SK-N-MC (cell line): ENCODE measurements around the gene FAM204A.

Experiments used
- DNase-seq: peaks from one replicate; pipeline ENCODE4 v3.0.0-alpha.2; 2011; ENCODE audit warnings: low read depth, low spot score
- H3K27ac ChIP-seq: fragments of 200-600 bp; sonication (generic); 2 replicates; pipeline ENCODE4 v1.5.1; 2016; ENCODE audit warnings: mixed run types
- H3K36me3 ChIP-seq: fragments of 200-600 bp; sonication (generic); 2 replicates; pipeline ENCODE4 v1.6.1; 2017; ENCODE audit warnings: antibody characterized with exemption, low read length, mixed read lengths; ENCODE audit not compliant: insufficient read depth
- H3K4me3 ChIP-seq: fragments of 200-600 bp; sonication (generic); 2 replicates; pipeline ENCODE4 v1.5.1; 2016
- H3K9ac ChIP-seq: fragments of 200-600 bp; sonication (generic); 2 replicates; pipeline ENCODE4 v1.8.0; 2017; ENCODE audit warnings: mixed run types, mixed read lengths; ENCODE audit not compliant: insufficient read length
- H3K9me3 ChIP-seq: fragments of 200-600 bp; sonication (generic); 2 replicates; pipeline ENCODE4 v1.6.1; 2017; ENCODE audit warnings: low read depth, mild to moderate bottlenecking, antibody characterized with exemption, low read length, moderate library complexity, mixed read lengths
- EZH2 ChIP-seq: fragments of 200-600 bp; sonication (generic); IDR thresholded peaks from one replicate; pipeline ENCODE4 v1.6.1; 2017; ENCODE audit warnings: antibody characterized with exemption
- FOXP2 ChIP-seq: optimal IDR thresholded peaks from 2 replicates; pipeline ENCODE3; 2011; ENCODE audit warnings: mild to moderate bottlenecking, moderate library complexity; ENCODE audit not compliant: insufficient read depth; ENCODE audit errors: extremely low read length, control extremely low read depth
- POLR2AphosphoS5 ChIP-seq: IDR thresholded peaks from 2 replicates; pipeline ENCODE4 v1.6.1; 2012; ENCODE audit warnings: mild to moderate bottlenecking, low read depth, low read length, borderline replicate concordance

FAM204A gene

GRCh38 chr10:118277871-118278270, 64.3 kb downstream of the FAM204A start:
- no peak overlapping the region for H3K27ac ChIP-seq
- H3K36me3 ChIP-seq = no peaks in the 10 kb centered on the region
- DNase-seq = no peak
- no peak overlapping the region for H3K4me3 ChIP-seq
- H3K9me3 ChIP-seq = no peaks in the 10 kb centered on the region
- no peak overlapping the region for H3K9ac ChIP-seq
- TF ChIP-seq FOXP2 (no peak), POLR2AphosphoS5 (no peak)

DNA sequence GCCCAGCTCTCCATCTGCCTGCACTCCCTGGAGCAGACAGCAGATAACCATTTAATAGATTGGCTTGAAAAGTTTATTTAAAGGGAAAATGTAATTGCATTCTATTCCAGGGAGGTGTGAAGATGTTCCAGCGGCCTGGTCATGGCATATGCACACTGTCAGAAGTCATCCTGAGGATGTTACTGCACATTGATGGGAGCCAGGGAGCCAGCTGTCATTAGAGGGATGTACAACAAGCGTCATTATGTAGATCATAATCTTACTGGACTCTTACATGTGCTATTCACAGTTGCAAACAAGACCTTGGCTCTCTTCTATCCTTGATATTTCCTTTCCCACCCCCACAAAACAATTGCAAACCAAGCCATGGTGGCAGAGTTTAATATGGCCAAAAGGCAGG, 65.4 kb downstream of the FAM204A start:
- TF ChIP-seq FOXP2 (no peak), POLR2AphosphoS5 (no peak), EZH2 (no peak)
- no peak for DNase-seq
- Histone ChIP-seq H3K4me3 (no peak overlapping the region), H3K9ac (no peak overlapping the region), H3K9me3 (no peaks in the 10 kb centered on the region), H3K36me3 (no peaks in the 10 kb centered on the region), H3K27ac (no peak overlapping the region)

- Histone ChIP-seq H3K9me3 (no peaks in the 10 kb centered on the region), H3K36me3 (no peaks in the 10 kb centered on the region), H3K9ac (no peak overlapping the region), H3K4me3 (no peak overlapping the region), H3K27ac (no peak overlapping the region)
- TF ChIP-seq EZH2 (no peak), POLR2AphosphoS5 (no peak), FOXP2 (no peak)
- DNase-seq = no peak
These were observed 65.9 kb downstream of the FAM204A start for GRCh38 chr10:118276204-118276603.

DNA sequence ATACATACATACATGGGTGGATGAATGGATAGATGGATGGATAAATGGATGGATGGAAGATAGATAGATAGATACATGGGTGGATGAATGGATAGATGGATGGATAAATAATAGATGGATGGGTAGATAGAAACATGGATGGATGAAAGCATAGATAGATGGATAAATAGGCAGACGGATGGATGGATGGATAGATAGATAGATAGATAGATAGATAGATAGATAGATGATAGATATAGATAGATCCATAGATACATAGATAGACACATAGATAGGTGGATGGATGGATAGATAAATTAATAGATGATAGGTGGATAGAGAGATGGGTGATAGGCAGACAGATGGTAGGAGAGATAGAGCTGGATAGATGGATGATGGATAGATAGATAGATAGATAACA, 68.5 kb downstream of the FAM204A start:
- no peaks in the 10 kb centered on the region for H3K36me3 ChIP-seq
- H3K9me3 ChIP-seq = no peaks in the 10 kb centered on the region
- H3K4me3 ChIP-seq = no peak overlapping the region
- DNase-seq = no peak
- no peak overlapping the region for H3K9ac ChIP-seq
- TF ChIP-seq EZH2 = no peak
- TF ChIP-seq FOXP2 = no peak
- TF ChIP-seq POLR2AphosphoS5 = no peak
- no peak overlapping the region for H3K27ac ChIP-seq

GRCh38 chr10:118272767-118273166, 69.4 kb downstream of the FAM204A start:
- TF ChIP-seq FOXP2 (no peak), EZH2 (no peak), POLR2AphosphoS5 (no peak)
- no peak overlapping the region for H3K4me3 ChIP-seq
- no peak overlapping the region for H3K27ac ChIP-seq
- no peak for DNase-seq
- H3K9ac ChIP-seq = no peak overlapping the region
- H3K9me3 ChIP-seq = no peaks in the 10 kb centered on the region
- no peaks in the 10 kb centered on the region for H3K36me3 ChIP-seq

DNA sequence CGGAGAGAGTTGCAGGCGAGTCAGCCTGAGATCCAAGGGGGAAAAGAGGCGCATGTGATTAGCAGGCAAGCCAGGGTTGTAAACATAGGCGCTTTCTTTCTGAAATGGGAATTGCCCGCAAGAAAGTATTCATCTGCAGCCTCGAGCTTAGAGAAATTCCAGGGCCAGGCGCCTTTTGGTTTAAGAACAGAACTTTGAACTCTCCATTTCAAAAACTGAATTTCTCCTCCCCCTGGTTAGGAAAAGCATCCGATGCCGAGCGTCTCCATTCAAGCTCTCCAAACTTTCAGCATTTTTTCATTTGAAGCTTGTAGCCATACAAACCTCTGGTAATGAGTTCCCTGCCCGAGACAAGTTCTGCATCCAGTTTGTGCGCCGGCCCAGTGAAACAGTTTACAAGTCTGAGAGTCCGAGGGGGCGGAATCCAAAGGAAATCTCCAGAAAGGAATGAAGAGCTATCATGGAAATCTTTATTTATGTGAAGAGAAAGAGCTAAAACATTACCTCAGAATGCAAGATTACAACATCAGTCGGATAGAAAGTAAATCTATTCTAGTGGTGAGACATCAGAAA, 69.9 kb downstream of the FAM204A start:
- H3K9me3 ChIP-seq = no peaks in the 10 kb centered on the region
- no peak for TF ChIP-seq POLR2AphosphoS5
- no peak for TF ChIP-seq EZH2
- no peak for TF ChIP-seq FOXP2
- no peak overlapping the region for H3K27ac ChIP-seq
- no peak overlapping the region for H3K4me3 ChIP-seq
- H3K9ac ChIP-seq = no peak overlapping the region
- no peak for DNase-seq
- H3K36me3 ChIP-seq = no peaks in the 10 kb centered on the region

GRCh38 chr10:118271671-118272070, 70.5 kb downstream of the FAM204A start:
- Histone ChIP-seq H3K27ac (no peak overlapping the region), H3K4me3 (no peak overlapping the region), H3K9ac (no peak overlapping the region), H3K36me3 (no peaks in the 10 kb centered on the region), H3K9me3 (no peaks in the 10 kb centered on the region)
- TF ChIP-seq EZH2 (no peak), FOXP2 (no peak), POLR2AphosphoS5 (no peak)
- no peak for DNase-seq

DNA sequence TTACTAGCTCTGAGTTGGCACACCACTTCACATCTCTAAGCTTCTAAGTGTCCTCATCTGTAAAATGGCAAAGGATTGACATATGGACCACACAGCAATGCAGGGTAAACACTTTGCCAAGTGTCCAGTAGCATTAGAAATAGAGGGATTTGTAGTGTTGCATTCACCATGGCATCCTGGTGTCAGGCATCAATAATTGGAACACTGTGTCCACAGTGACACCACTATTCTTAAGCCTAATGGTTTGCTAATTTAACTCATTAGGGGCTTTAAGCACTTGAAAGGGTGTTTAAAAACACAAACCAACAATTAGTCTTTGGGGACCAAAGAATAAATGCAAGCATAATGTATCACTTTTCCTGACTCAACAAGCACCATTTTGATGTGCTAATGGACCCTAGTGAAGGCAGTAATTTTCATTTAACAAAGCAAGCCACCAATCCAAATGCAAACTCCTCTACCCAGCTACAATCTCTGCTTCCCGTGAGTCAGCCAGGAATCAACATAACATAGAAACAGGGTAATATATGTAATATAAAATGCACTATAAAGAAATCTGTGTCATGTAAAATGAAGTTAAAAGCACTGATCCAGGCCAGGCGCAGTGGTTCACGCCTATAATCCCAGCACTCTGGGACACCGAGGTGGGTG, 75.9 kb downstream of the FAM204A start:
- no peak overlapping the region for H3K4me3 ChIP-seq
- no peak for DNase-seq
- no peak overlapping the region for H3K9ac ChIP-seq
- H3K27ac ChIP-seq = no peak overlapping the region
- H3K9me3 ChIP-seq = no peaks in the 10 kb centered on the region
- TF ChIP-seq FOXP2 (no peak), EZH2 (no peak), POLR2AphosphoS5 (no peak)
- no peaks in the 10 kb centered on the region for H3K36me3 ChIP-seq

DNA sequence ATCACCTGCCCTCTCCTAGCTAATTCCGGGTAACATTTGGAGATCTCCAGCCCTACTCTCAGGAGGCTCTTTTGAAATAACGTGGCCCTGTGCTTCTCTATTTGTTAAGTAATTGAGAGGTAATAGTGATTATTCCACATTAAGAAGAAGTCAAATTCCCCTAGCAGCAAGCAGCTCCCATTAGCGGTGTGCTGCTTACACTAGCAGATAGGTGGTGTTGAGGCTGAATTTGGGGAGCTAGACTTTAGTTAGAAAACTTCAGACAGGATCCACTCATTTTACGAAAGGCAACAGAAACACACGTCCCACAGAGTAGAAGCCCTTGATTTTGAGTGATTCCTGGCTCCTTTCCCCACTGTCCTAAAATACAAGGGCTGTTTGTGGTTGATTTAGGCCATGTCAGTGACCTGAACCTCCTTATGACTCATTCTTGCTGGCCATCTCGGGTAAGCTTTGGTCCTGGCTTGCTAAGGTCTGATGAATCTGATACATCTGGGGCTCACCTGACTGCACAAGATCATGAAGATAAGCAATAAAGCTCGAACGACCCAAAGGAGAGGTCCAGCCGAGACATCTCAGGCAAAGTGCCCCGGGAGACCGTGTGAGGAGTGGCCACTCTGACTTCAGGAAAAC, 77.2 kb downstream of the FAM204A start:
- no peak for DNase-seq

More for the DNA sequence above, 77.2 kb downstream of the FAM204A start:
- Histone ChIP-seq H3K4me3 (no peak overlapping the region), H3K27ac (no peak overlapping the region), H3K9me3 (no peaks in the 10 kb centered on the region), H3K9ac (no peak overlapping the region), H3K36me3 (no peaks in the 10 kb centered on the region)
- TF ChIP-seq FOXP2 = no peak
- TF ChIP-seq POLR2AphosphoS5 = no peak
- no peak for TF ChIP-seq EZH2
